Prostate gland (tissue), 2 donors: ENCODE measurements around the gene PDE4D.

Source experiments
- CTCF ChIP-seq, 4 experiments: fragments of 200-600 bp in 2 of 4; fragments of 450-650 bp in 2 of 4; sonication (generic) in 2 of 4; IDR thresholded peaks; 1 replicate in 3 of 4; 2 replicates in 1 of 4; pipeline ENCODE4 v1.5.1; 2016 to 2019; ENCODE audit warnings: antibody characterized with exemption in 4 of 4, mild to moderate bottlenecking in 2 of 4, moderate library complexity in 2 of 4
- POLR2A ChIP-seq: fragments of 450-650 bp; IDR thresholded peaks from one replicate; pipeline ENCODE4 v1.6.1; 2016; ENCODE audit warnings: antibody characterized with exemption, mild to moderate bottlenecking

- TF ChIP-seq CTCF (IDR thresholded peaks at IDR 0.05) (no peak), POLR2A (no peak)
Observed at GRCh38 chr5:59765446-59765845, 128.1 kb downstream of the PDE4D start.
